EL (cell line): Measurements from ENCODE around the gene TREH.
"Not testable (repeated sequence)": the region's sequence is repeated elsewhere in the genome, so short reads cannot be mapped to it uniquely, and the experiment has no call there.

Experiments
- DNase-seq: peaks from one replicate; pipeline ENCODE4 v3.0.0-alpha.2; 2016

Gene TREH

GRCh38 chr11:118628031-118628430 lies 51.4 kb downstream of the TREH start:
- no peak for DNase-seq

GRCh38 chr11:118627566-118627965 lies 51.9 kb downstream of the TREH start:
- no peak for DNase-seq

- DNase-seq, result no peak
Measured at GRCh38 chr11:118625976-118626375, 53.5 kb downstream of the TREH start.

- no peak for DNase-seq
Measured at GRCh38 chr11:118625036-118625690, 54.3 kb downstream of the TREH start.

- DNase-seq, result peak; percentile 60
Measured at GRCh38 chr11:118623269-118623655, 56.2 kb downstream of the TREH start.

- DNase-seq, result peak; percentile 90
Measured at GRCh38 chr11:118622376-118623268, 56.8 kb downstream of the TREH start.

- DNase-seq, result no peak
Measured at GRCh38 chr11:118621784-118622375, 57.6 kb downstream of the TREH start.

GRCh38 chr11:118621071-118621783 lies 58.2 kb downstream of the TREH start:
- peak; percentile 92 for DNase-seq

- peak; percentile 18 for DNase-seq
Measured at GRCh38 chr11:118620529-118621070, 58.9 kb downstream of the TREH start.

GRCh38 chr11:118619444-118620197 lies 59.8 kb downstream of the TREH start:
- peak; percentile 96 for DNase-seq

GRCh38 chr11:118618991-118619375 lies 60.5 kb downstream of the TREH start:
- DNase-seq, result peak; percentile 75

GRCh38 chr11:118618115-118618990 lies 61.1 kb downstream of the TREH start:
- DNase-seq, result peak; percentile 70

GRCh38 chr11:118615976-118616371 lies 63.5 kb downstream of the TREH start:
- DNase-seq, result no peak

- DNase-seq, result peak; percentile 74
Measured at GRCh38 chr11:118615282-118615975, 64.0 kb downstream of the TREH start.

GRCh38 chr11:118614511-118614910 lies 64.9 kb downstream of the TREH start:
- no peak for DNase-seq

- DNase-seq, result no peak
Measured at GRCh38 chr11:118612378-118612777, 67.1 kb downstream of the TREH start.

- DNase-seq, result not testable (repeated sequence)
Measured at GRCh38 chr11:118611433-118611795, 68.0 kb downstream of the TREH start.

GRCh38 chr11:118610773-118611432 lies 68.5 kb downstream of the TREH start:
- peak; percentile 67 for DNase-seq

GRCh38 chr11:118610225-118610772 lies 69.2 kb downstream of the TREH start:
- DNase-seq, result no peak
